K562 (cell line): Measurements from ENCODE around the gene PTGES3. TPM values are rescaled to one million over a fixed set of nuclear protein-coding genes. Genes with fewer than 3 reads are reported as not detected.
A peak's percentile ranks its signal among the peaks of the same experiment; 100 is the strongest.

ENCODE experiments used
- ATF1 ChIP-seq, 2 experiments: fragments of 450-650 bp in 1 of 2; IDR thresholded peaks; 2 replicates each; pipeline ENCODE4 v1.6.1; 2016; ENCODE audit warnings: missing compliant biosample characterization in 1 of 2, missing genetic modification characterization in 1 of 2
- CSDE1 ChIP-seq, 2 experiments: fragments of 450-650 bp; IDR thresholded peaks; 2 replicates each; pipeline ENCODE4 v1.6.1; 2016; ENCODE audit warnings: mild to moderate bottlenecking in 1 of 2
- FOXJ2 ChIP-seq: fragments of 200-800 bp; sonication (Bioruptor generic); IDR thresholded peaks from 2 replicates; pipeline ENCODE4 v1.6.1; 2016; ENCODE audit warnings: missing genetic modification characterization, missing compliant biosample characterization
- GABPB1 ChIP-seq: sonication (generic); formaldehyde crosslinking; IDR thresholded peaks from 2 replicates; pipeline ENCODE4 v1.8.0; 2022; ENCODE audit warnings: mild to moderate bottlenecking, missing genetic modification reagents
- KLF16 ChIP-seq: IDR thresholded peaks from 2 replicates; pipeline ENCODE4 v1.6.1; 2016; ENCODE audit warnings: antibody characterized with exemption
- L3MBTL2 ChIP-seq: fragments of 450-650 bp; IDR thresholded peaks from 2 replicates; pipeline ENCODE4 v1.6.1; 2016; ENCODE audit warnings: mild to moderate bottlenecking, moderate library complexity
- MEF2A ChIP-seq: IDR thresholded peaks from 2 replicates; pipeline ENCODE4 v1.6.1; 2011; ENCODE audit warnings: low read depth, mild to moderate bottlenecking, low read length, moderate library complexity; ENCODE audit not compliant: control insufficient read depth
- TBL1XR1 ChIP-seq, 2 experiments: IDR thresholded peaks; 2 replicates each; pipeline ENCODE4 v1.6.1; 2012; ENCODE audit warnings: improper control_type of control experiment in 2 of 2, low read length in 2 of 2, mild to moderate bottlenecking in 1 of 2
- TCF7 ChIP-seq: sonication (generic); IDR thresholded peaks from 2 replicates; pipeline ENCODE4 v1.6.1; 2016; ENCODE audit warnings: antibody characterized with exemption, borderline replicate concordance
- TEAD2 ChIP-seq: fragments of 450-650 bp; IDR thresholded peaks from 2 replicates; pipeline ENCODE4 v1.6.1; 2016; ENCODE audit warnings: missing genetic modification characterization, control low read depth, missing compliant biosample characterization
- ZNF561 ChIP-seq: fragments of 450-650 bp; formaldehyde crosslinking; conservative IDR thresholded peaks from 2 replicates; pipeline ENCODE4 v1.4.0; 2020; ENCODE audit warnings: mild to moderate bottlenecking, moderate library complexity
- polyA plus RNA-seq, 8 experiments: library from polyadenylated mRNA; depleted of rRNA in 4 of 8; stranded (reverse) in 5 of 8; unstranded in 3 of 8; fragments of >200 nt; fragmentation: Nextera tagmentation in 2 of 8; fragmentation: Illumina TruSeq in 1 of 8; extraction: Ambion mirVana in 2 of 8; extraction: Trizol in 1 of 8; gene quantifications; 2 replicates each; pipeline versions ENCODE4 v1.2.1 to v1.2.3, GENCODE V29; 2011 to 2014; ENCODE audit warnings: inconsistent platforms in 1 of 8, missing spikeins in 1 of 8
- total RNA-seq, 7 experiments: library from RNA; depleted of rRNA in 6 of 7; stranded (reverse); fragments of >200 nt in 6 of 7; fragmentation: Illumina TruSeq in 2 of 7; extraction: Trizol in 2 of 7; gene quantifications; 2 replicates each; pipeline versions ENCODE4 v1.2.1 to v1.2.3, GENCODE V29; 2011 to 2021; ENCODE audit warnings: low replicate concordance in 1 of 7
- TF ChIP-seq, protein P1 (sequence below): fragments of 450-650 bp; IDR thresholded peaks from 2 replicates; pipeline ENCODE4 v1.6.1; 2017; ENCODE audit warnings: antibody characterized with exemption, mild to moderate bottlenecking
- TF ChIP-seq, protein P2 (sequence below): IDR thresholded peaks from 2 replicates; pipeline ENCODE4 v1.6.1; 2016; ENCODE audit warnings: missing genetic modification characterization, missing compliant biosample characterization

PTGES3 gene
- total and polyA plus RNA-seq, 9 of the 15 experiments (the other 6 are each of a cell fraction or from before 2014, with no cell fraction given): 163 to 501 (median 213) TPM

DNA sequence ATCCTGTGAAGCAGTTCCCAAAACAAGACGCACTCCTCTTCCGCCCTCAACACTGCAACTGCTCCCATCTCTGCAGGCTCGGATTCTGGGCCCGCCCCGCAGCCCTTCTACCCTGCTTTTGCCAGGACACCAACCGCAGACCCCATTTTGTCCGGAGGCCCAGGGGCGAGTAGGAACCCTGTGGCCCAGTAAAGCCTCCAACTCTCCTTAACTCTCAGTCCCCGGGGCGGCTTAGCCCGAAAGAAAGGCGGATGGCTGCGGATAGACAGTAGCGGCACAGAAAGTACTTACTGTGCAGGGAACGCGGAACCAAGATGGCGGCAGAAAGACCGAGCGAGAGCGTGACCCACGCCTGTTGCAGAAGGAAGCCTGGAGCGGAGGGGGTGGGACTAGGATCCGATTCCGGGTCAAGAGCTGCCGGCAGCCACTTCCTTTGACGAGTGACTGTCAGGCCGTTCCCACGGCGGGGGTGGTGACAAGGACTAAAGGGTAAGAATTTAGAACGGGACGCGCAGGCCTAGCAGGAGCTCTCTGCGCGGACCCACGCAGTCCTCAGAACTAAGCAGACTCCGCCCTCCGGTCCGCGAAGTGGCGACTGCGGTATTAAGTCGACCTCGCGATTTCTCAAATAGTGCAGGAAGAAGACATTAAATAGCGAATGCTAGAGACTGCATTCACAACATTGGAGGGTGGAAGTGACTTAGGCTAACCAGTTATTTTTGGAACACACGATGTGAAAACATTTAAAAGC, 37.1 kb upstream of the PTGES3 start, which contains the start of gene NACA (continued):
- TF ChIP-seq, protein P1, sequence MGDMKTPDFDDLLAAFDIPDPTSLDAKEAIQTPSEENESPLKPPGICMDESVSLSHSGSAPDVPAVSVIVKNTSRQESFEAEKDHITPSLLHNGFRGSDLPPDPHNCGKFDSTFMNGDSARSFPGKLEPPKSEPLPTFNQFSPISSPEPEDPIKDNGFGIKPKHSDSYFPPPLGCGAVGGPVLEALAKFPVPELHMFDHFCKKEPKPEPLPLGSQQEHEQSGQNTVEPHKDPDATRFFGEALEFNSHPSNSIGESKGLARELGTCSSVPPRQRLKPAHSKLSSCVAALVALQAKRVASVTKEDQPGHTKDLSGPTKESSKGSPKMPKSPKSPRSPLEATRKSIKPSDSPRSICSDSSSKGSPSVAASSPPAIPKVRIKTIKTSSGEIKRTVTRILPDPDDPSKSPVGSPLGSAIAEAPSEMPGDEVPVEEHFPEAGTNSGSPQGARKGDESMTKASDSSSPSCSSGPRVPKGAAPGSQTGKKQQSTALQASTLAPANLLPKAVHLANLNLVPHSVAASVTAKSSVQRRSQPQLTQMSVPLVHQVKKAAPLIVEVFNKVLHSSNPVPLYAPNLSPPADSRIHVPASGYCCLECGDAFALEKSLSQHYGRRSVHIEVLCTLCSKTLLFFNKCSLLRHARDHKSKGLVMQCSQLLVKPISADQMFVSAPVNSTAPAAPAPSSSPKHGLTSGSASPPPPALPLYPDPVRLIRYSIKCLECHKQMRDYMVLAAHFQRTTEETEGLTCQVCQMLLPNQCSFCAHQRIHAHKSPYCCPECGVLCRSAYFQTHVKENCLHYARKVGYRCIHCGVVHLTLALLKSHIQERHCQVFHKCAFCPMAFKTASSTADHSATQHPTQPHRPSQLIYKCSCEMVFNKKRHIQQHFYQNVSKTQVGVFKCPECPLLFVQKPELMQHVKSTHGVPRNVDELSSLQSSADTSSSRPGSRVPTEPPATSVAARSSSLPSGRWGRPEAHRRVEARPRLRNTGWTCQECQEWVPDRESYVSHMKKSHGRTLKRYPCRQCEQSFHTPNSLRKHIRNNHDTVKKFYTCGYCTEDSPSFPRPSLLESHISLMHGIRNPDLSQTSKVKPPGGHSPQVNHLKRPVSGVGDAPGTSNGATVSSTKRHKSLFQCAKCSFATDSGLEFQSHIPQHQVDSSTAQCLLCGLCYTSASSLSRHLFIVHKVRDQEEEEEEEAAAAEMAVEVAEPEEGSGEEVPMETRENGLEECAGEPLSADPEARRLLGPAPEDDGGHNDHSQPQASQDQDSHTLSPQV: peak; percentile 64; the same call in 1 of the 2 replicates
- TF ChIP-seq FOXJ2 (tag) (no peak), TCF7 (no peak), L3MBTL2 (peak; percentile 78), TBL1XR1 (IDR thresholded peaks at IDR 0.05; ENCODE audit: low read length in 2 of 2) (no peak), TEAD2 (tag) (no peak), GABPB1 (CRISPR knock-in tag) (peak; percentile 98), CSDE1 (IDR thresholded peaks at IDR 0.05) (peak in 1 of 2 experiments; percentile 82; a peak in 2 of 4 replicates), MEF2A (0 out of 2 replicates have a peak, but pooled peaks have one; percentile 55), ATF1 (CRISPR knock-in tag; IDR thresholded peaks at IDR 0.05) (no peak), ATF1 (tag; IDR thresholded peaks at IDR 0.05) (peak; percentile 88), KLF16 (no peak), ZNF561 (CRISPR knock-in tag) (no peak)
- TF ChIP-seq, protein P2, sequence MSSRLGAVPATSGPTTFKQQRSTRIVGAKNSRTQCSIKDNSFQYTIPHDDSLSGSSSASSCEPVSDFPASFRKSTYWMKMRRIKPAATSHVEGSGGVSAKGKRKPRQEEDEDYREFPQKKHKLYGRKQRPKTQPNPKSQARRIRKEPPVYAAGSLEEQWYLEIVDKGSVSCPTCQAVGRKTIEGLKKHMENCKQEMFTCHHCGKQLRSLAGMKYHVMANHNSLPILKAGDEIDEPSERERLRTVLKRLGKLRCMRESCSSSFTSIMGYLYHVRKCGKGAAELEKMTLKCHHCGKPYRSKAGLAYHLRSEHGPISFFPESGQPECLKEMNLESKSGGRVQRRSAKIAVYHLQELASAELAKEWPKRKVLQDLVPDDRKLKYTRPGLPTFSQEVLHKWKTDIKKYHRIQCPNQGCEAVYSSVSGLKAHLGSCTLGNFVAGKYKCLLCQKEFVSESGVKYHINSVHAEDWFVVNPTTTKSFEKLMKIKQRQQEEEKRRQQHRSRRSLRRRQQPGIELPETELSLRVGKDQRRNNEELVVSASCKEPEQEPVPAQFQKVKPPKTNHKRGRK: no peak
